Measurements from ENCODE around the gene ENHO.

GRCh38 chr9:34520096-34520495 lies 2.7 kb downstream of the ENHO start:
- TF ChIP-seq EZH2 (IDR thresholded peaks at IDR 0.05; ENCODE audit: borderline replicate concordance) (no peak), CTCF (IDR thresholded peaks at IDR 0.05; ENCODE audit: poor library complexity) (no peak)
